Fibroblast of villous mesenchyme (primary cell): ENCODE measurements around the gene PLCL2. TPM values are rescaled to one million over a fixed set of nuclear protein-coding genes. Genes with fewer than 3 reads are reported as not detected.
A peak's percentile ranks its signal among the peaks of the same experiment; 100 is the strongest.

Experiments used
- DNase-seq: peaks from one replicate; pipeline ENCODE4 v3.0.0-alpha.2; 2010; ENCODE audit warnings: low read depth
- H3K4me3 ChIP-seq: 2 replicates; pipeline ENCODE4 v1.5.1; 2011; ENCODE audit warnings: low read depth, mild to moderate bottlenecking, low read length
- total RNA-seq: library from RNA; depleted of rRNA; stranded (reverse); fragments of >200 nt; gene quantifications from 2 replicates; pipeline ENCODE4 v1.2.3, GENCODE V29; 2012
- TF ChIP-seq, protein P1 (sequence below): IDR thresholded peaks from 2 replicates; pipeline ENCODE4 v1.5.1; 2012; ENCODE audit warnings: low read depth, mild to moderate bottlenecking, low read length; ENCODE audit not compliant: insufficient read depth

The PLCL2 gene
- total RNA-seq, 1 donor = 5.6 TPM

DNA sequence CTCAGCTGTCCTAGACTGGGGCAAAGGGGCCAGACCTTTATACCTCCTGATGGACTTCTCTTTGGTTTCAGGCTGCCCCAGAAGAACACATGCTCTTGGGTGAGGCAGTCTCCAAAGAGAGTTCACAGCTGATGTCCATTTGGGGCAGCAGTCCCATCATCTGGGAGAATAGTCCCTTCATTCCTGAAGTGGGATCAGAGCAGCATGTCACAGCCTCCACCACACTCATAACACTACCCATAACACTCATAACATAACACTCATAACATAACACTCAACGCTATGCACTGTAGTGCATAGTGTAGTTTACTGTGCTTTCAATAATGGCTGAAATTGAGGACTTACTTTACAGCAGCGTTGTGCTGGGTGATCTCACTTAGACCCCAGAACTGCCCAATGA, 36.7 kb upstream of the PLCL2 start:
- no peak overlapping the region for H3K4me3 ChIP-seq
- TF ChIP-seq, protein P1, sequence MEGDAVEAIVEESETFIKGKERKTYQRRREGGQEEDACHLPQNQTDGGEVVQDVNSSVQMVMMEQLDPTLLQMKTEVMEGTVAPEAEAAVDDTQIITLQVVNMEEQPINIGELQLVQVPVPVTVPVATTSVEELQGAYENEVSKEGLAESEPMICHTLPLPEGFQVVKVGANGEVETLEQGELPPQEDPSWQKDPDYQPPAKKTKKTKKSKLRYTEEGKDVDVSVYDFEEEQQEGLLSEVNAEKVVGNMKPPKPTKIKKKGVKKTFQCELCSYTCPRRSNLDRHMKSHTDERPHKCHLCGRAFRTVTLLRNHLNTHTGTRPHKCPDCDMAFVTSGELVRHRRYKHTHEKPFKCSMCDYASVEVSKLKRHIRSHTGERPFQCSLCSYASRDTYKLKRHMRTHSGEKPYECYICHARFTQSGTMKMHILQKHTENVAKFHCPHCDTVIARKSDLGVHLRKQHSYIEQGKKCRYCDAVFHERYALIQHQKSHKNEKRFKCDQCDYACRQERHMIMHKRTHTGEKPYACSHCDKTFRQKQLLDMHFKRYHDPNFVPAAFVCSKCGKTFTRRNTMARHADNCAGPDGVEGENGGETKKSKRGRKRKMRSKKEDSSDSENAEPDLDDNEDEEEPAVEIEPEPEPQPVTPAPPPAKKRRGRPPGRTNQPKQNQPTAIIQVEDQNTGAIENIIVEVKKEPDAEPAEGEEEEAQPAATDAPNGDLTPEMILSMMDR = no peak
- no peak for DNase-seq

DNA sequence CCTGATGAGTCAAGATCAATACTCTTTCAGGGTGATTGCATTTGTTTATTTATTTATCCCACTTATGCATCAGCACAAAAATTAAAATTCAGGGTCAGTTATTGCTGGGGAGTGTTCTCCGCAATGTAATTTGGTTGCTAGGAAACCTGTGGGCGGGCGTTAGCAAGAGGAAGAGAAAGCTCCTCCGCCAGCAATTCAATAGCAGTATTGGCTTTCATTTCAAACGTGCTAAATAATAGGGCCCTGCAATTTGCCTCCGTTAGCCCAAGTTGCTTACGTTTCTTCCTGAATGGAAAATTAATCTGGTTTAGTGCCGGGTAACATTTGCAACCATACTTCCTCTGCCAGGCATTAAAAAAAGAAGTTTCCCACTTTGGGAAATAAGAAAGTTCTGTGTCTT, 35.5 kb upstream of the PLCL2 start:
- TF ChIP-seq, protein P1 = no peak
- H3K4me3 ChIP-seq = no peak overlapping the region
- DNase-seq = peak; percentile 17

DNA sequence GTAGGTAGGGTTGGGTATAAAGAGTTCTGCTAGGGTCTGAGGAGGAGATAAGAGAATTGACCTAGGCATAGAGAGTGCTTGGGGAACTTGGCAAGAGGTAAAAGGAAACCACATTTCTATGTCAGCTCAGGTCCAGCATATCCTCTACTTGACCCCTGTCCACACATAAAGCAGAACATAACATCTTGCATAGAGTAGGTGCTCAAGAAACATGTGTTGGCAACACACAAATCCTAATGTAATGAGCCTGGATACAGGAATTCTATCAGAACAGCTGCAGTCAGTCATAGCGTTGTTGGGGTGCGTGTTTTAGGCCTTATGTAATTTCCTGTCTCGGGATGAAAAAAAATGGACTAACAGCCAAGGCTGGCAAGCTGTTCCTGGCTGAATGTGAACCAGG, 35.0 kb upstream of the PLCL2 start:
- DNase-seq = peak; percentile 16
- no peak overlapping the region for H3K4me3 ChIP-seq
- TF ChIP-seq, protein P1 = no peak

DNA sequence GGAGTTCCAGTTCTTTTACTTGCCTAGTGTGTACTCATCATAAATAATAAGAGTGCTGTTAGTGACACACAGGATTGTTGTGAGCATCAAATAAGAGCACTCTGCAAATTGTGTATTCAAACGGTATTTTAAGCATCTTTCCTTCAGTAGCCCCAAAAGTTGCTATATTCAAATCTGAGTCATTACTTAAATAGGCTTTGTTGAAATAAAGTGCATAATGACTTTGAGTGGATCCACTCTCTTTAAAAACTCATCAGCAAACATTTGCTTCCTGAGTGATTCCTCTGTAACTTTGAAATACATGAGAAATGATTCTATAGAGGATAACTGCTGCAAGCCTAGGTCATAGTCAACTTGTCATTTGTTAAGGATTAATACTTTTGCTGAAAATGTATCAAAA, 29.3 kb upstream of the PLCL2 start:
- DNase-seq = no peak
- TF ChIP-seq, protein P1 = no peak
- H3K4me3 ChIP-seq = no peak overlapping the region

DNA sequence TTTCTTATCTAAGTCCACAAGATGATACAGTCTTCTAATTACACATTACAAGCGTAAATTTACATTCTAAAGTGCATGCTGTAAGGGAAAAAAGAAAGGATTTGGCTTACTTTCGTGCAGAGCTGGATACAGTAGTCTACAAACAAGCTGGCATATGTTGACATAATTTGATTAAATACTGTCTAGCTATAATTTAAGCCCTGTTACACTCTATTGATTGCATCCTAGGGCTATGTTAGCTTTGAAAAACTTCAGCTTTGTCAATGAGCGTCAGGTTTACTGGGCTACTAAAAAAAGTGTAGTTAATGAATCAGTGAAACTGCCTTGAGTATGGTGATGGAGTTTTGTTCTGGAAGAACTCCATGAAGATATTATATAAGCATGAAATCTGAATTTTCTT, 24.5 kb upstream of the PLCL2 start:
- no peak for DNase-seq
- H3K4me3 ChIP-seq = no peak overlapping the region
- TF ChIP-seq, protein P1 = no peak

DNA sequence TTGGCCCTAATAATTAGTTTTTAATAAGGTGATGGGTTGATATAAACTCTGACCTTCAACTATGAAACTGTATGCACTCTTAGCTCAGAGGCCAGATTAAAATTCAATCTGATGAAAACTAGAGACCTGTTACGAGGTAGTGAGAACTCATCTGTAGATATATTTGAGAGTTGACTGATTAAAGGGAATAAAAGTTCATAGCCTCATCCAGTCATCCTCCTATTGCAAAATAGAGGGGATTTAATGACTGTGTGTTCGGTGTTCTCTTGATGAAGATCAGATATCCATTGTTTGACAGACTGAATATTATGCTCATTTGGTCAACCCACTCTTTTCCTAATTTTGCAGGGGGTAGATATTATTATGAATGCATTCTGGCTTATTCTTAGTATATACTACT, 23.3 kb upstream of the PLCL2 start:
- no peak overlapping the region for H3K4me3 ChIP-seq
- peak; percentile 29 for DNase-seq
- TF ChIP-seq, protein P1 = no peak

DNA sequence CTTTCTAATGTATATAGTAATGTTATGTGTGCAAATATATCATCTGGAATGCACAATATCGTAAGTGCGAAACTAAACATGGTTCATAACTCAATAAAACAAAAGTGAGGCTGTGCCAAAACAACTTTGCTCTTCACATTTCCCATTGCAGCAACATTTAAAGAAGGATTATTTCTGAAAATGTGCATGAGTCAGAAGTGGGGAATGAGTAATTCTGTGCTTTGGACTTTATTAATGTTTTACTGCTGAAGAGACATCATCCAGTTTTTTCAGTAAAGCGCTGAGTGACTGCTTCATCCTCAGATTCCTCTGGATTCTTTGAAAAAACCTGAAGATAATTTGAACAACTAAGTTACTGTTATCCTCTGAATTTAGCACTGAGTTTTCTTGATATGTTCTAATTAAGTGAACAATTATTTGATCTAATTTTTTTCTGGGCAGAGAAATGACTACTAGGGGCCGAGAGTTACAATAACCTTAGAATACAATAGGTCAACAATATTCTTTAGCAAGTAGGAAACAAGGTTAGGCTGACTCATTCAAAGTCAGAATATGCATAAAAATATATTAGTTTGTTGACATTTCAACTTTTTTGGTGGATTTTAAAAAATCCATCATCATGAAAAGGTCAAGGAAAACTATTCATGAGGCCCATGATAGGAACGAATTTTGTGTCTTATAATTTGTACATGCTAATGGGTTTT, 20.0 kb upstream of the PLCL2 start:
- DNase-seq = peak; percentile 72

More for the DNA sequence above, 20.0 kb upstream of the PLCL2 start:
- H3K4me3 ChIP-seq = no peak overlapping the region
- TF ChIP-seq, protein P1 = no peak
